Right cardiac atrium (tissue), 5 donors: ENCODE measurements around the gene ZNF500. TPM values are rescaled to one million over a fixed set of nuclear protein-coding genes. Genes with fewer than 3 reads are reported as not detected.
A peak's percentile ranks its signal among the peaks of the same experiment; 100 is the strongest.
"Not testable (repeated sequence)": the region's sequence is repeated elsewhere in the genome, so short reads cannot be mapped to it uniquely, and the experiment has no call there.

Source experiments
- ATAC-seq, 2 donors: fragments of 200-7000 bp; cut with Tn5 transposase; one replicate each; pipeline versions ENCODE4 v1.8.0 to v1.9.1; 2020; ENCODE audit warnings: moderate library complexity in 2 of 2, mild to moderate bottlenecking in 1 of 2
- DNase-seq, 3 donors: peaks; one replicate each; pipeline ENCODE4 v3.0.0-alpha.2; 2020
- H3K27ac ChIP-seq: one replicate; pipeline ENCODE4 v1.5.1; 2013; ENCODE audit warnings: mild to moderate bottlenecking, low read length, control low read depth, moderate library complexity
- H3K27me3 ChIP-seq: one replicate; pipeline ENCODE4 v1.6.1; 2013; ENCODE audit not compliant: control insufficient read depth, insufficient read depth
- H3K4me1 ChIP-seq: one replicate; pipeline ENCODE4 v1.6.1; 2013; ENCODE audit warnings: low read length; ENCODE audit not compliant: control insufficient read depth, insufficient read depth
- H3K4me3 ChIP-seq: one replicate; pipeline ENCODE4 v1.5.1; 2013; ENCODE audit warnings: low read length, control low read depth
- H3K9me3 ChIP-seq: one replicate; pipeline ENCODE4 v1.6.1; 2013; ENCODE audit warnings: low read length; ENCODE audit not compliant: control insufficient read depth
- WGBS: extraction: QIAGEN DNeasy Blood & Tissue Kit; methylation state at CpG from one replicate; pipeline ENCODE4 v1.1.7; 2013; 5-methylcytosine and 5-hydroxymethylcytosine counted together
- intact Hi-C, 4 donors: fragments of 100-400 bp; cut with DNase I; formaldehyde crosslinking; loops; one replicate each; pipeline versions ENCODE4 v1.11.0 to v1.14.0; 2022 to 2023
- polyA plus RNA-seq: library from polyadenylated mRNA; stranded (reverse); fragments of 200-250 nt; gene quantifications from one replicate; pipeline ENCODE4 v1.2.3, GENCODE V29; 2013
- total RNA-seq, 4 donors: library from RNA; stranded (reverse); fragmentation: NEBNext Ultra II Directional; extraction: Animal tissue kit (Norgen Biotek cat#: 25700); gene quantifications; one replicate each; pipeline ENCODE4 v1.2.1, GENCODE V29; 2021
- donor health status: healthy with polysubstance abuse.
- donor health status: DM: no; HTN: yes; CAD: no.
- donor health status: DM: no; HTN: no; CAD: no.
- donor health status: DM: no; HTN: yes; CAD: no; lungs with severe emphysema.
- donor health status: DM: yes; HTN: yes; CAD: no.

The ZNF500 gene
- total and polyA plus RNA-seq, 5 donors = 6.8 to 10.7 (median 8.3) TPM

DNA sequence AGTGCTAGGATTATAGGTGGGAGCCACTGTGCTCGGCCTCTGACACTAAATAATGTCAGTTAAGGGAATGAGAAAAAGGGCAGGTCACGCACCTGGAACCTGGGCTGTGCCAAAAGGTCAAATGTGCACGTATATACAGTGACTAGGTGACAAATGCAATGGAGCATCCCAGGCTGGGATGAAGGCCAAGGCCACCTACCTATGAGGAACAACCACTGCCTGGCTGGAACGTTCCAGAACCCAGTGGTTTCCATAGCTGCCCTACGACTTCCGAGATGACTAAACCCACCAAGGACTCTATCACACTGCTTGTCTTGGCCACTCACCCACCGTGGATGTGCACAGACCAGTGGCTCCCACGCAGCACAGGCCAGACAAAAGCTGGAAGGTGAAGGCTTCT lies 16.1 kb downstream of the ZNF500 start:
- DNase-seq = peak in 2 of 3 donors; percentile 15 to 36
- ATAC-seq = no peak
- intact Hi-C loops = no loop called here
- no peak overlapping the region for H3K4me3 ChIP-seq
- no peak overlapping the region for H3K27ac ChIP-seq
- H3K4me1 ChIP-seq = no peaks in the 10 kb centered on the region
- WGBS = 83% methylated on average over 8 of the region's 8 CpGs
- H3K9me3 ChIP-seq = no peaks in the 10 kb centered on the region
- H3K27me3 ChIP-seq = no peaks in the 10 kb centered on the region

- WGBS = 90% methylated on average over 10 of the region's 10 CpGs
- intact Hi-C loops = no loop called here
- Histone ChIP-seq H3K9me3 (no peaks in the 10 kb centered on the region), H3K4me1 (no peaks in the 10 kb centered on the region), H3K4me3 (no peak overlapping the region), H3K27ac (no peak overlapping the region), H3K27me3 (no peaks in the 10 kb centered on the region)
- DNase-seq = peak in 2 of 3 donors; percentile 6 to 40
- ATAC-seq = no peak
These were observed 17.2 kb downstream of the ZNF500 start for GRCh38 chr16:4749700-4750257.

DNA sequence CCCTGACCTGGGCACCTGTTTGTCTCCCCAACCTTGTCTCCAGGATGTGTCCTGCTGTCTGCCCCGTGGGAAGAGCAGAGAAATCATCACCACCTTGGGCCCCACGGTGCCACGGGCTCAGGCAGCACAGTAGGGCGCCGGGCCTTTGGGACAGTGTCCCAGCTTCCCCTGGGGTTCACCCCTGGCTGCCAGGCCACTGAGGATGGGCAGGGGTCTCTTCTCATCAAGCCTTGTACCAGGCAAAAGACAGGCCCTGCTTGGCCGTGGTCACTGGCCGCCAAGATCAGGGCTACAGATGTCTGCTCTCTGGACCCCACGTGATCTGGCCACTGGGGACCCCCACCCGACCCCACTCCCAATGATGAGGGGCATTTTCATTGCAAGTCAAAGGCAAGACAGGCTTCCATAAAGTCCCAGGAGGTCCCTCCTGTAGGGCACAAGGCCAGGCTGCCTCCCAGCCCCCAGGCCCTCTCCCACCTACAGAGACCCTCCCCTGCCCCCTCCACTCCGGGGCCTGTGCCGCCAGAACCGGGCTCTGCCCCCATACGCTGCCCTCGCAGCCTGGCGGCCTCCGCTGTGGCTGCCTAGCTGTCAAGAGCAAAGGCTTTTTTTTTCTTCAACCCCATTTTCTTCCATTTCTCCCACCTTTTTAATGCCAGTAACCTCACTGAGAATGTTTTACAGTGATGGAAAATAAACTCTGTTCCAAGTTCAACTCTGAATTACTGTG lies 18.1 kb downstream of the ZNF500 start:
- Histone ChIP-seq H3K4me3 (no peak overlapping the region), H3K27me3 (no peaks in the 10 kb centered on the region), H3K9me3 (no peaks in the 10 kb centered on the region), H3K27ac (no peak overlapping the region), H3K4me1 (no peaks in the 10 kb centered on the region)
- intact Hi-C loops = no loop called here
- ATAC-seq (no peak), DNase-seq (peak in 2 of 3 donors; percentile 36 to 39)
- 88% methylated on average over 16 of the region's 16 CpGs for WGBS

DNA sequence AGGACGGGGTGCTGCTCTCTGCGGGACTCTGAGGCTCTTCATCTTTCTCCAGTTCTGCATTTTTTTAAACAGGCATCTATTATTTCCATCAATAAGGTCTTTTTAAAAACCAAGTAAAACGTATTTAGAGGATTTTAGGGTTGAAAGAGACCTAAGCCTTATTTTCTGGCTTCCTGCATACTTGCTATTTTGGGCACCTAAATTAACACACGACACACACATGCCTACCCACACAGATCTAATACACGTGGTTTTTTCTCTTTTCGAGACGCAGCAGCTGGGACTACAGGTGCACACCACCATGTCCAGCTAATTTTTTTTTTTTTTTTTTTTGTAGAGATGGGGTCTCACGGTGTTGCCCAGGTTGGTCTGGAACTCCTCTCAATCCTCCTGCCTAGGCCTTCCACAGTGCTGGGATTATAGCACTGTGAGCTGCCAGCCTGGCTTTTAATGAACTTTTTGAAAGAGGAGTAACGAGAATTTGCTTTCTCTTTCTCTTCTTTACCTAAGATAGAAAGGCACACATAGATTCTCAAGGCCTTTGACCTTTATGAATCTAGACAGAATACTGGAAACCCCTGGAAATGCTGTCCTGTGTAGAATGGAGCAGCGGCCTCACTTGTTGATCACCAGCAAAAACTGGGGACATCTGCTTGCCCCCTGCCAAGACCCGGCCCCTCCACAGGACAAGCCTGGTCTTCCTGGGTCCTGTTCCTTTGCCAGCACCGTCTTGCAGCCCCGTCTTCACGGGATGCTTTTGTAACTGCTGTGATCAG lies 18.9 kb downstream of the ZNF500 start:
- intact Hi-C loops = no loop called here
- H3K27ac ChIP-seq = no peak overlapping the region
- no peaks in the 10 kb centered on the region for H3K27me3 ChIP-seq
- DNase-seq (peak in 1 of 3 donors; percentile 1), ATAC-seq (no peak)
- no peaks in the 10 kb centered on the region for H3K4me1 ChIP-seq
- no peak overlapping the region for H3K4me3 ChIP-seq
- H3K9me3 ChIP-seq = no peaks in the 10 kb centered on the region
- WGBS = 78% methylated on average over 14 of the region's 14 CpGs

DNA sequence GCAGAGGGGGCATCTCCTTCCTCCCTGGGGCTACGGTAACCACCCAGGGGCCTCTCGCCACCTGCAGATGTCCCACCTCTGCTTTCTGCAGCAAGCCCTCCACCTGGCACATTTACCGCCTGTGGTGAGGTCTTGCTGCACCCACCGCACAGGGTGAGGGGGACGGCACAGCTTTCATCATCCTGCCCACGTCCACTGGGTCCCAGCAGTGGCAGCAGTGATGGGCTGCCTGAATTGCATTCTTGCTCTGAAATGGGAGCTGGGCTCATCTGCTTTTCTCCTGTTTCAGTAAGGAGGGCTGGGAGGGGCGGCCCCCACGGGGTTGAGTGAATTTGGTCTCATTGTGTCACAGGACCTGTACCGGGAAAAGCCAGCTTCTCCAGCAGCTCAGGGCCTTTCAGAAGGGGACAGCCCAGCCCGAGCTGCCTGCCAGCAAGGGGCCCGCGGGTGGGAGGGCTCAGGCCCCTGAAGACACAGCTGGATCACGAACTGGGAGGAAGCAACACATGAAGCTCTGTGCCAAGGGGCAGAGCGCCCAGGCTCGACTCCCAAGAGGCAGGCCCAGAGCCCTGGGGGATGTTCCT lies 19.9 kb downstream of the ZNF500 start:
- no peaks in the 10 kb centered on the region for H3K27me3 ChIP-seq
- no peak overlapping the region for H3K27ac ChIP-seq
- peak in 2 of 3 donors; percentile 63 to 70 for DNase-seq
- WGBS = 49% methylated on average over 15 of the region's 15 CpGs
- H3K4me3 ChIP-seq = no peak overlapping the region
- H3K9me3 ChIP-seq = no peaks in the 10 kb centered on the region
- peak; percentile 3 to 12 for ATAC-seq
- H3K4me1 ChIP-seq = no peaks in the 10 kb centered on the region
- intact Hi-C loops = no loop called here

- Histone ChIP-seq H3K4me3 (no peak overlapping the region), H3K27me3 (no peaks in the 10 kb centered on the region), H3K9me3 (no peaks in the 10 kb centered on the region), H3K4me1 (no peaks in the 10 kb centered on the region), H3K27ac (no peak overlapping the region)
- ATAC-seq (no peak), DNase-seq (peak in 1 of 3 donors; percentile 36)
- 83% methylated on average over 8 of the region's 8 CpGs for WGBS
- intact Hi-C loops = no loop called here
These were observed 20.7 kb downstream of the ZNF500 start for GRCh38 chr16:4746215-4746614.

DNA sequence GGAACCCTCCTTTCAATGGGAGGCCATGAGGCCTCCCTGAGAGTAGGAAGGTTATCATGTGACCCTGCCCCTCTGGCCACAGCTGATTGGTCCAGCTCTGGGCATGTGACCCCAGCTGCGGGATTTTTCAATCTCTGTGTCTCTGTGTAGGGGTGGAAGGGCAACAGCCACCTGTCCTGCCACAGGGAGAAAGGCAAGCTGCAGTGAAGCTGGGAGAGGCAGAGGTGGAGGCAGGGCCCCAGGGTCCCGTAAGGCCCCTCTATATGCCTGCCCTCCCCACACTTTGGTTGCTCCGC lies 21.7 kb downstream of the ZNF500 start:
- DNase-seq = peak in 2 of 3 donors; percentile 6 to 43
- H3K27ac ChIP-seq = no peak overlapping the region
- no peak overlapping the region for H3K4me3 ChIP-seq
- H3K4me1 ChIP-seq = no peaks in the 10 kb centered on the region
- H3K27me3 ChIP-seq = no peaks in the 10 kb centered on the region
- intact Hi-C loops = no loop called here
- WGBS = 79% methylated on average over 3 of the region's 3 CpGs
- no peak for ATAC-seq
- no peaks in the 10 kb centered on the region for H3K9me3 ChIP-seq

DNA sequence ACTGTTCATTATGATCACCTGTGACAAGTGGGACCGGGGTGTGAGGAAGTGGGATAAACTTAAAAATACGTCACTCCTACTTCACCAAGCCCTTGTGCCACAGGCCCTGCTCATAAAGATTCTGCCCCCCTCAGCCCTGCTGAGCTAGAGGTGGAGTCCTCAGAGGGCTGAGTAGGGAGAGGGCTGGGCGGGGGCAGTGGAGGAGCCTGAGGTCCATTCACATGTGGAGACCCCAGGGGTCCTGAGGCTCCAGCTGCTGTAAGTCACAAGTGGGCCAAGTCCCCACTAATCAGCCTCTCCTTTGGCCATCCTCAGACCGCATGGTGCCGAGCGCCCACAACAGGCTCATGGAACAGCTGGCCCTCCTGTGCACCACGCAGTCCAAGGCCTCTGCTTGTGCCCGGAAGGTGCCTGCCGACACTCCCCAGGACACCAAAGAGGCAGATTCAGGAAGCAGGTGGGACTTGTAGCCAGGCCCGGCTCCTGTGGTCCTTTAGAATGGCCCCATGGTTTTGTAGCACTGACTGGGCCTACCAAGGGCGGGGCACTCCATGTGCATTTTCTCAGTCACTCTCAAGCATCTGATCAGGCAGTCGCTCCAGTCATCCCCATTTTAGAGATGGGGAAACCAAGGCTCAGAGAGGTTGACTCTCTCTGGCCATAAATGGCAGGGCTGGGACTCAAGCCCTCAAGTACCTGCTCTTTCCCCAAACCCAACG lies 22.2 kb downstream of the ZNF500 start:
- peak in 2 of 3 donors; percentile 31 to 45 for DNase-seq

GRCh38 chr16:4743226-4743878 lies 23.6 kb downstream of the ZNF500 start:
- Histone ChIP-seq H3K4me3 (no peak overlapping the region), H3K4me1 (no peaks in the 10 kb centered on the region), H3K27me3 (no peaks in the 10 kb centered on the region), H3K27ac (no peak overlapping the region), H3K9me3 (no peaks in the 10 kb centered on the region)
- DNase-seq = peak in 2 of 3 donors; percentile 26 to 45
- 36% methylated on average over 14 of the region's 14 CpGs for WGBS
- intact Hi-C loops = no loop called here
- peak in 1 of 2 donors; percentile 49 for ATAC-seq

More for the DNA sequence above, 22.2 kb downstream of the ZNF500 start:
- Histone ChIP-seq H3K27me3 (no peaks in the 10 kb centered on the region), H3K4me1 (no peaks in the 10 kb centered on the region), H3K9me3 (no peaks in the 10 kb centered on the region), H3K27ac (no peak overlapping the region), H3K4me3 (no peak overlapping the region)
- ATAC-seq = no peak
- intact Hi-C loops = no loop called here
- 68% methylated on average over 13 of the region's 13 CpGs for WGBS

DNA sequence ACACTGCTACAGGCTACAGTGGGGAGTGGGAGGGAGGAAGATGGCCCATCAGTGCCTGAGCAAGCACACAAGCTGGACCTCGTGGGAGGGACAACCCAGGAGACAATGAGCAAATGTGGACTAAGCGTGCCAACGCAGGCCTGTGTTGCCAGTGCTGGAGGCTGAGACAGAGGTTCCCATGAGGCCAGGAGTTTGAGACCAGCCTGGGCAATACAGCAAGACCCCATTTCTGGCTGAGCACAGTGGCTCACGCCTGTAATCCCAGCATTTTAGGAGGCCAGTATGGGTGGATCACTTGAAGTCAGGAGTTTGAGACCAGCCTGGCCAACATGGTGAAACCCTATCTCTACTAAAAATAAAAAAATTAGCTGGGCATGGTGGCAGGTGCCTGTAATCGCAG lies 28.6 kb downstream of the ZNF500 start:
- 78% methylated on average over 5 of the region's 5 CpGs for WGBS
- H3K9me3 ChIP-seq, H3K27ac ChIP-seq, H3K4me3 ChIP-seq, H3K4me1 ChIP-seq, intact Hi-C loops, H3K27me3 ChIP-seq, ATAC-seq: not testable (repeated sequence)
- DNase-seq = peak in 1 of 3 donors; percentile 8
